AG04450 (cell line): ENCODE measurements around the gene ACTL10. TPM values are rescaled to one million over a fixed set of nuclear protein-coding genes. Genes with fewer than 3 reads are reported as not detected.

ENCODE experiments used
- CTCF ChIA-PET: fragments of 300-600, 350-600 bp; formaldehyde crosslinking; extraction: SDS; loops from one replicate; lab custom pipeline; 2022; ENCODE audit warnings: antibody characterized with exemption, inconsistent platforms; lab: Charles Lee
- POLR2A ChIA-PET: fragments of 350-600 bp; formaldehyde crosslinking; extraction: SDS; loops from one replicate; lab custom pipeline; 2021; ENCODE audit warnings: antibody characterized with exemption, inconsistent platforms; lab: Yijun Ruan, JAX
- DNase-seq: peaks from one replicate; pipeline ENCODE4 v3.0.0-alpha.2; 2011; ENCODE audit warnings: low read depth, low spot score
- H3K27ac ChIP-seq: one replicate; pipeline ENCODE4 v1.5.1; 2012; ENCODE audit warnings: low read depth, low read length, control low read depth
- H3K27me3 ChIP-seq: one replicate; pipeline ENCODE4 v1.6.0; 2012; ENCODE audit warnings: low read length; ENCODE audit not compliant: control insufficient read depth, insufficient read depth
- H3K4me3 ChIP-seq: 2 replicates; pipeline ENCODE4 v1.5.1; 2011; ENCODE audit warnings: mild to moderate bottlenecking, low read depth, low read length, control low read depth
- H3K9me3 ChIP-seq: 2 replicates; pipeline ENCODE4 v1.5.1; 2012; ENCODE audit warnings: low read length; ENCODE audit not compliant: control insufficient read depth, insufficient read depth
- CTCF ChIP-seq: IDR thresholded peaks from 2 replicates; pipeline ENCODE4 v1.5.1; 2011; ENCODE audit warnings: low read depth, low read length, control low read depth, inconsistent platforms
- polyA plus RNA-seq: library from polyadenylated mRNA; depleted of rRNA; stranded (reverse); fragments of >200 nt; gene quantifications from 2 replicates; pipeline ENCODE4 v1.2.3, GENCODE V29; 2011

ACTL10 gene
- polyA plus RNA-seq, 1 experiment: 0.41 TPM

GRCh38 chr20:33670715-33671499, 4.2 kb downstream of the ACTL10 start:
- TF ChIP-seq CTCF: no peak
- Histone ChIP-seq H3K9me3 (no peaks in the 10 kb centered on the region; the same call in 1 of the 2 replicates), H3K4me3 (no peak overlapping the region), H3K27me3 (no peaks in the 10 kb centered on the region), H3K27ac (no peak overlapping the region)
- POLR2A ChIA-PET: no interaction called here
- DNase-seq: no peak
- CTCF ChIA-PET: interaction anchor here (0.6 to 0.7 kb wide), 2 partner anchors 155 to 282 kb away, joined by 3 read pairs; no protein-coding TSS in a partner anchor

- Histone ChIP-seq H3K9me3 (no peaks in the 10 kb centered on the region; the same call in 1 of the 2 replicates), H3K27me3 (no peaks in the 10 kb centered on the region), H3K27ac (no peak overlapping the region), H3K4me3 (no peak overlapping the region)
- ChIA-PET CTCF (no interaction called here), POLR2A (no interaction called here)
- TF ChIP-seq CTCF: no peak
- DNase-seq: no peak
Observed at GRCh38 chr20:33671573-33672288, 5.0 kb downstream of the ACTL10 start.

- ChIA-PET CTCF (interaction anchor here (0.6 kb wide), 1 partner anchor 229 kb away, joined by 3 read pairs; the partner anchor contains the start of gene SNTA1), POLR2A (no interaction called here)
- peak overlapping the region; percentile 2 for H3K27ac ChIP-seq
- no peaks in the 10 kb centered on the region for H3K27me3 ChIP-seq
- H3K4me3 ChIP-seq: peak overlapping the region; percentile 69
- TF ChIP-seq CTCF: no peak
- no peaks in the 10 kb centered on the region; the same call in 1 of the 2 replicates for H3K9me3 ChIP-seq
- no peak for DNase-seq
Observed at GRCh38 chr20:33672426-33673113, 5.8 kb downstream of the ACTL10 start.

GRCh38 chr20:33673114-33673409, 6.3 kb downstream of the ACTL10 start:
- no peaks in the 10 kb centered on the region for H3K27me3 ChIP-seq
- peak overlapping the region; percentile 2 for H3K27ac ChIP-seq
- no peak for TF ChIP-seq CTCF
- no peaks in the 10 kb centered on the region; the same call in 1 of the 2 replicates for H3K9me3 ChIP-seq
- DNase-seq: no peak
- ChIA-PET POLR2A (no interaction called here), CTCF (interaction anchor here (0.6 kb wide), 1 partner anchor 230 kb away, joined by 3 read pairs; the partner anchor contains the start of gene SNTA1)
- H3K4me3 ChIP-seq: peak overlapping the region; percentile 69
